HepG2 (cell line): ENCODE results near the gene NEURL2. TPM values are rescaled to one million over a fixed set of nuclear protein-coding genes. Genes with fewer than 3 reads are reported as not detected.

ENCODE experiments used
- CBX5 ChIP-seq: sonication (generic); formaldehyde crosslinking; IDR thresholded peaks from 2 replicates; pipeline ENCODE4 v1.4.0; 2020; ENCODE audit warnings: missing genetic modification reagents, borderline replicate concordance
- ETS1 ChIP-seq: sonication (generic); formaldehyde crosslinking; IDR thresholded peaks from 2 replicates; pipeline ENCODE4 v1.4.0; 2020; ENCODE audit warnings: missing genetic modification reagents
- MAFK ChIP-seq, 2 experiments: IDR thresholded peaks in 1 of 2; conservative IDR thresholded peaks in 1 of 2; 2 replicates each; pipeline ENCODE4 v1.6.1; 2011; ENCODE audit warnings: improper control_type of control experiment in 2 of 2, low read length in 2 of 2
- NCOR1 ChIP-seq: fragments of 200-600 bp; sonication (generic); IDR thresholded peaks from 2 replicates; pipeline ENCODE4 v1.7.0; 2017; ENCODE audit warnings: antibody characterized with exemption, low read length, borderline replicate concordance
- SAFB2 ChIP-seq: sonication (generic); formaldehyde crosslinking; IDR thresholded peaks from 2 replicates; pipeline ENCODE4 v1.5.1; 2020; ENCODE audit warnings: missing genetic modification reagents, low read depth, mild to moderate bottlenecking, borderline replicate concordance
- SP2 ChIP-seq: sonication (generic); formaldehyde crosslinking; IDR thresholded peaks from 2 replicates; pipeline ENCODE4 v1.5.1; 2020; ENCODE audit warnings: mild to moderate bottlenecking, missing genetic modification reagents
- ZNF451 ChIP-seq: sonication (generic); formaldehyde crosslinking; IDR thresholded peaks from 2 replicates; pipeline ENCODE4 v1.5.0; 2020; ENCODE audit warnings: mild to moderate bottlenecking, missing genetic modification reagents
- ZNF468 ChIP-seq: sonication (generic); formaldehyde crosslinking; IDR thresholded peaks from 2 replicates; pipeline ENCODE4 v1.8.0; 2022; ENCODE audit warnings: mild to moderate bottlenecking, moderate library complexity, missing genetic modification reagents
- polyA plus RNA-seq, 8 experiments: library from polyadenylated mRNA; depleted of rRNA in 3 of 8; stranded (reverse) in 7 of 8; unstranded in 1 of 8; fragments of >200 nt; fragmentation: Illumina TruSeq in 4 of 8; extraction: Trizol in 4 of 8; gene quantifications; 2 replicates each; pipeline versions ENCODE4 v1.2.1 to v1.2.3, GENCODE V29; 2011 to 2016; ENCODE audit warnings: low read depth in 4 of 8, missing spikeins in 1 of 8, mixed read lengths in 1 of 8; ENCODE audit not compliant: insufficient read depth in 1 of 8
- total RNA-seq, 5 experiments: library from RNA; depleted of rRNA; stranded (reverse); fragments of >200 nt; fragmentation: Illumina TruSeq; extraction: Trizol; gene quantifications; 2 replicates each; pipeline ENCODE4 v1.2.3, GENCODE V29; 2016; ENCODE audit warnings: low read depth in 1 of 5
- TF ChIP-seq, protein P1 (sequence below): IDR thresholded peaks from 2 replicates; pipeline ENCODE4 v1.6.1; 2016; ENCODE audit warnings: low read depth, missing genetic modification reagents, missing compliant biosample characterization
- TF ChIP-seq, protein P2 (sequence below): sonication (generic); formaldehyde crosslinking; IDR thresholded peaks from 2 replicates; pipeline ENCODE4 v1.4.0; 2020; ENCODE audit warnings: missing genetic modification reagents
- TF ChIP-seq, protein P3 (sequence below): sonication (generic); formaldehyde crosslinking; IDR thresholded peaks from 2 replicates; pipeline ENCODE4 v1.9.0; 2021; ENCODE audit warnings: mild to moderate bottlenecking, missing genetic modification reagents

NEURL2 gene
- total and polyA plus RNA-seq, 2 of the 13 experiments (the other 11 are each of a cell fraction or from before 2014, with no cell fraction given), result 7.2 to 9.7 TPM

- TF ChIP-seq, protein P1, sequence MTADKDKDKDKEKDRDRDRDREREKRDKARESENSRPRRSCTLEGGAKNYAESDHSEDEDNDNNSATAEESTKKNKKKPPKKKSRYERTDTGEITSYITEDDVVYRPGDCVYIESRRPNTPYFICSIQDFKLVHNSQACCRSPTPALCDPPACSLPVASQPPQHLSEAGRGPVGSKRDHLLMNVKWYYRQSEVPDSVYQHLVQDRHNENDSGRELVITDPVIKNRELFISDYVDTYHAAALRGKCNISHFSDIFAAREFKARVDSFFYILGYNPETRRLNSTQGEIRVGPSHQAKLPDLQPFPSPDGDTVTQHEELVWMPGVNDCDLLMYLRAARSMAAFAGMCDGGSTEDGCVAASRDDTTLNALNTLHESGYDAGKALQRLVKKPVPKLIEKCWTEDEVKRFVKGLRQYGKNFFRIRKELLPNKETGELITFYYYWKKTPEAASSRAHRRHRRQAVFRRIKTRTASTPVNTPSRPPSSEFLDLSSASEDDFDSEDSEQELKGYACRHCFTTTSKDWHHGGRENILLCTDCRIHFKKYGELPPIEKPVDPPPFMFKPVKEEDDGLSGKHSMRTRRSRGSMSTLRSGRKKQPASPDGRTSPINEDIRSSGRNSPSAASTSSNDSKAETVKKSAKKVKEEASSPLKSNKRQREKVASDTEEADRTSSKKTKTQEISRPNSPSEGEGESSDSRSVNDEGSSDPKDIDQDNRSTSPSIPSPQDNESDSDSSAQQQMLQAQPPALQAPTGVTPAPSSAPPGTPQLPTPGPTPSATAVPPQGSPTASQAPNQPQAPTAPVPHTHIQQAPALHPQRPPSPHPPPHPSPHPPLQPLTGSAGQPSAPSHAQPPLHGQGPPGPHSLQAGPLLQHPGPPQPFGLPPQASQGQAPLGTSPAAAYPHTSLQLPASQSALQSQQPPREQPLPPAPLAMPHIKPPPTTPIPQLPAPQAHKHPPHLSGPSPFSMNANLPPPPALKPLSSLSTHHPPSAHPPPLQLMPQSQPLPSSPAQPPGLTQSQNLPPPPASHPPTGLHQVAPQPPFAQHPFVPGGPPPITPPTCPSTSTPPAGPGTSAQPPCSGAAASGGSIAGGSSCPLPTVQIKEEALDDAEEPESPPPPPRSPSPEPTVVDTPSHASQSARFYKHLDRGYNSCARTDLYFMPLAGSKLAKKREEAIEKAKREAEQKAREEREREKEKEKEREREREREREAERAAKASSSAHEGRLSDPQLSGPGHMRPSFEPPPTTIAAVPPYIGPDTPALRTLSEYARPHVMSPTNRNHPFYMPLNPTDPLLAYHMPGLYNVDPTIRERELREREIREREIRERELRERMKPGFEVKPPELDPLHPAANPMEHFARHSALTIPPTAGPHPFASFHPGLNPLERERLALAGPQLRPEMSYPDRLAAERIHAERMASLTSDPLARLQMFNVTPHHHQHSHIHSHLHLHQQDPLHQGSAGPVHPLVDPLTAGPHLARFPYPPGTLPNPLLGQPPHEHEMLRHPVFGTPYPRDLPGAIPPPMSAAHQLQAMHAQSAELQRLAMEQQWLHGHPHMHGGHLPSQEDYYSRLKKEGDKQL (CRISPR knock-in tag), result no peak
- no peak for TF ChIP-seq ZNF451
- TF ChIP-seq ZNF468 (CRISPR knock-in tag), result no peak
- TF ChIP-seq, protein P2, sequence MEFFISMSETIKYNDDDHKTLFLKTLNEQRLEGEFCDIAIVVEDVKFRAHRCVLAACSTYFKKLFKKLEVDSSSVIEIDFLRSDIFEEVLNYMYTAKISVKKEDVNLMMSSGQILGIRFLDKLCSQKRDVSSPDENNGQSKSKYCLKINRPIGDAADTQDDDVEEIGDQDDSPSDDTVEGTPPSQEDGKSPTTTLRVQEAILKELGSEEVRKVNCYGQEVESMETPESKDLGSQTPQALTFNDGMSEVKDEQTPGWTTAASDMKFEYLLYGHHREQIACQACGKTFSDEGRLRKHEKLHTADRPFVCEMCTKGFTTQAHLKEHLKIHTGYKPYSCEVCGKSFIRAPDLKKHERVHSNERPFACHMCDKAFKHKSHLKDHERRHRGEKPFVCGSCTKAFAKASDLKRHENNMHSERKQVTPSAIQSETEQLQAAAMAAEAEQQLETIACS (CRISPR knock-in tag), result no peak
- TF ChIP-seq SAFB2 (CRISPR knock-in tag), result no peak
- TF ChIP-seq NCOR1, result peak; percentile 70; the same call in 1 of the 2 replicates
- TF ChIP-seq MAFK (conservative IDR thresholded peaks at IDR 0.05 in 1 of 2, IDR thresholded peaks at IDR 0.05 in 1 of 2; ENCODE audit: low read length in 2 of 2), result no peak
- no peak; the same call in 1 of the 2 replicates for TF ChIP-seq CBX5 (CRISPR knock-in tag)
- TF ChIP-seq ETS1 (CRISPR knock-in tag), result no peak; the same call in 1 of the 2 replicates
- TF ChIP-seq SP2 (CRISPR knock-in tag), result peak; percentile 100
- TF ChIP-seq, protein P3, sequence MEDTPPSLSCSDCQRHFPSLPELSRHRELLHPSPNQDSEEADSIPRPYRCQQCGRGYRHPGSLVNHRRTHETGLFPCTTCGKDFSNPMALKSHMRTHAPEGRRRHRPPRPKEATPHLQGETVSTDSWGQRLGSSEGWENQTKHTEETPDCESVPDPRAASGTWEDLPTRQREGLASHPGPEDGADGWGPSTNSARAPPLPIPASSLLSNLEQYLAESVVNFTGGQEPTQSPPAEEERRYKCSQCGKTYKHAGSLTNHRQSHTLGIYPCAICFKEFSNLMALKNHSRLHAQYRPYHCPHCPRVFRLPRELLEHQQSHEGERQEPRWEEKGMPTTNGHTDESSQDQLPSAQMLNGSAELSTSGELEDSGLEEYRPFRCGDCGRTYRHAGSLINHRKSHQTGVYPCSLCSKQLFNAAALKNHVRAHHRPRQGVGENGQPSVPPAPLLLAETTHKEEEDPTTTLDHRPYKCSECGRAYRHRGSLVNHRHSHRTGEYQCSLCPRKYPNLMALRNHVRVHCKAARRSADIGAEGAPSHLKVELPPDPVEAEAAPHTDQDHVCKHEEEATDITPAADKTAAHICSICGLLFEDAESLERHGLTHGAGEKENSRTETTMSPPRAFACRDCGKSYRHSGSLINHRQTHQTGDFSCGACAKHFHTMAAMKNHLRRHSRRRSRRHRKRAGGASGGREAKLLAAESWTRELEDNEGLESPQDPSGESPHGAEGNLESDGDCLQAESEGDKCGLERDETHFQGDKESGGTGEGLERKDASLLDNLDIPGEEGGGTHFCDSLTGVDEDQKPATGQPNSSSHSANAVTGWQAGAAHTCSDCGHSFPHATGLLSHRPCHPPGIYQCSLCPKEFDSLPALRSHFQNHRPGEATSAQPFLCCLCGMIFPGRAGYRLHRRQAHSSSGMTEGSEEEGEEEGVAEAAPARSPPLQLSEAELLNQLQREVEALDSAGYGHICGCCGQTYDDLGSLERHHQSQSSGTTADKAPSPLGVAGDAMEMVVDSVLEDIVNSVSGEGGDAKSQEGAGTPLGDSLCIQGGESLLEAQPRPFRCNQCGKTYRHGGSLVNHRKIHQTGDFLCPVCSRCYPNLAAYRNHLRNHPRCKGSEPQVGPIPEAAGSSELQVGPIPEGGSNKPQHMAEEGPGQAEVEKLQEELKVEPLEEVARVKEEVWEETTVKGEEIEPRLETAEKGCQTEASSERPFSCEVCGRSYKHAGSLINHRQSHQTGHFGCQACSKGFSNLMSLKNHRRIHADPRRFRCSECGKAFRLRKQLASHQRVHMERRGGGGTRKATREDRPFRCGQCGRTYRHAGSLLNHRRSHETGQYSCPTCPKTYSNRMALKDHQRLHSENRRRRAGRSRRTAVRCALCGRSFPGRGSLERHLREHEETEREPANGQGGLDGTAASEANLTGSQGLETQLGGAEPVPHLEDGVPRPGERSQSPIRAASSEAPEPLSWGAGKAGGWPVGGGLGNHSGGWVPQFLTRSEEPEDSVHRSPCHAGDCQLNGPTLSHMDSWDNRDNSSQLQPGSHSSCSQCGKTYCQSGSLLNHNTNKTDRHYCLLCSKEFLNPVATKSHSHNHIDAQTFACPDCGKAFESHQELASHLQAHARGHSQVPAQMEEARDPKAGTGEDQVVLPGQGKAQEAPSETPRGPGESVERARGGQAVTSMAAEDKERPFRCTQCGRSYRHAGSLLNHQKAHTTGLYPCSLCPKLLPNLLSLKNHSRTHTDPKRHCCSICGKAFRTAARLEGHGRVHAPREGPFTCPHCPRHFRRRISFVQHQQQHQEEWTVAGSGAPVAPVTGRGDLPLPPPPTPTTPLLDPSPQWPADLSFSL, result no peak
Measured at GRCh38 chr20:45857114-45857881, 33.7 kb downstream of the NEURL2 start, which contains the start of the genes ACOT8 and ZSWIM3 (continued).
